Hematopoietic multipotent progenitor cell treated with erythropoietin and hydrocortisone succinate and interleukin-3 and kit ligand, for 4 days (in vitro differentiated cells): ENCODE results near the gene TIA1.
"Not testable (repeated sequence)": the region's sequence is repeated elsewhere in the genome, so short reads cannot be mapped to it uniquely, and the experiment has no call there.

Experiments
- DNase-seq: peaks from one replicate; pipeline ENCODE4 v3.0.0-alpha.2; 2015

TIA1 gene, protein sequence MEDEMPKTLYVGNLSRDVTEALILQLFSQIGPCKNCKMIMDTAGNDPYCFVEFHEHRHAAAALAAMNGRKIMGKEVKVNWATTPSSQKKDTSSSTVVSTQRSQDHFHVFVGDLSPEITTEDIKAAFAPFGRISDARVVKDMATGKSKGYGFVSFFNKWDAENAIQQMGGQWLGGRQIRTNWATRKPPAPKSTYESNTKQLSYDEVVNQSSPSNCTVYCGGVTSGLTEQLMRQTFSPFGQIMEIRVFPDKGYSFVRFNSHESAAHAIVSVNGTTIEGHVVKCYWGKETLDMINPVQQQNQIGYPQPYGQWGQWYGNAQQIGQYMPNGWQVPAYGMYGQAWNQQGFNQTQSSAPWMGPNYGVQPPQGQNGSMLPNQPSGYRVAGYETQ

DNA sequence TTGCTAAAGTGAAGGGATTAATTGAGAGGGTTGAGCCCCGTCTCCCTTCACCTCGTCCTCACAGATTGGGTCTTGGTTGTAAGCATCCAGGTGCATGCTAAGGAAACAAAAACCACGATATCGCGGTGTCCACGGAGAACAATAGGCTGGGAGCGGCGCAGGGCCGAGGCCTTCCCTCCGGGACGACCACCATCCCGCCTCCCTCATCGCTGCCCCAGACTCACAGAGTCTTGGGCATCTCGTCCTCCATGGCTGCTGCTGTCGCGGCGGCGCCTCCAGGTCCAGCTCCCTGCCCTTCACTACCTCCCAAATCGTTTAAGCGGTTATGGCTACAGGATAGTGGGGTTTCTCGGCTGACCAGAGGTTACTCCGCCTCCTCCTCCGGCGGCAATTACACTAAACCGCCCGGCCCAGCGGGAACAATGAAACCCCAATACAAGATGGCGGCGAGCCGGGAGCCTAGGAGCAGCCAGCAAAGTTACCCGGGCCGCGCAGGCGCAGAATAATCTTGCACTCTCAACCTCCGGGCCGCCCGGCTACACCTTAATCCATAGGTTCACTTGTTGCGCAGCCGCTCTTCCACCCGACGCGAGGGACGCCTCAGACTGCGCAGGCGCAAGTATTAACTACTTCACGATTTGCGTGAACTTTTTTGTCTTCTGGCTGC, at the start of gene TIA1:
TIA1 (minus strand) TSS at position 448 of the 667 bp plus-strand sequence; CDS start at position 250, 198 bp downstream.
- DNase-seq: peak; percentile 100

DNA sequence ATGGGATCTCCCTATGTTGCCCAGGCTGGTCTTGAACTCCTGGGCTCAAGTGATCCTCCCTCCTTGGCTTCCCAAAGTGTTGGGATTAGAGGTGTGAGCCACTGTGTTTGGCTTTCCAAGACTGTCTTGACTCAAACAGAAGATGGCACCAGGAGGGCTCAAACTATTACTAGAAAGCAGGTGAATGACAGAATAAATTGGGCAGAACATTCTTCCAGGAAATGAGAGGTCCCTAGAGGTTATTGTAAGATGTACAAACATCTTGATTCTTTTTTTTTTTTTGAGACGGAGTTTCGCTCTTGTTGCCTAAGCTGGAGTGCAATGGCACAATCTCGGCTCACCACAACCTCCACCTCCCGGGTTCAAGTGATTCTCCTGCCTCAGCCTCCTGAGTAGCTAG, 49.4 kb upstream of the TIA1 start:
- DNase-seq: not testable (repeated sequence)

DNA sequence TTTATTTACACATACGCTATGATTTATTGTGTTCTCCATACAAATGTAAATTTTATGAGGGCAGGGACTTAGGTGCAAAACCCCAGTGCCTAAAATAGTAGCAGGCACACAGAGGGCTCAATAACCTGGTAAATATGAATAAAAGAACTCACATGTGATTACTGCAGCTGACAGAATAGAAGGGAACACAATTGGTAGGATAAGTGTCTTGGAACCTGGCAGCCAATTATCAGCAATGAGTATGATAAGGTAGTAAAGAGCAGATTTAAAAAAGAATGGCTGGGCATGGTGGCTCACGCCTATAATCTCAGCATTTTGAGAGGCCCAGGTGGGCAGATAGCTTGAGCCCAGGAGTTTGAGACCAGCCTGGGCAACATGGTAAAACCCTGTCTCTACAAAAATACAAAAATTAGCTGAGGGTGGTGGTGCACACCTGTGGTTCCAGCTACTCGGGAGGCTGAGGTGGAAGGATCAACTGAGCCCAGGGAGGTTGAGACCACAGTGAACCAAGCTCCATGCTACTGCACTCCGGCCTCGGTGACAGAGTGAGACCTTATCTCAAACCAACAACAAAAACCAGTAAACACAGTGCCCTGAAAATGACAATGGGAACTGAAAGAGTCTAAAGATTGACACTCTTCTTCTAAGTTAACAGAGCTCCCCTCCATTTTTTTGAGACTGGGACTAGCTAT, 35.2 kb upstream of the TIA1 start:
- no peak for DNase-seq

DNA sequence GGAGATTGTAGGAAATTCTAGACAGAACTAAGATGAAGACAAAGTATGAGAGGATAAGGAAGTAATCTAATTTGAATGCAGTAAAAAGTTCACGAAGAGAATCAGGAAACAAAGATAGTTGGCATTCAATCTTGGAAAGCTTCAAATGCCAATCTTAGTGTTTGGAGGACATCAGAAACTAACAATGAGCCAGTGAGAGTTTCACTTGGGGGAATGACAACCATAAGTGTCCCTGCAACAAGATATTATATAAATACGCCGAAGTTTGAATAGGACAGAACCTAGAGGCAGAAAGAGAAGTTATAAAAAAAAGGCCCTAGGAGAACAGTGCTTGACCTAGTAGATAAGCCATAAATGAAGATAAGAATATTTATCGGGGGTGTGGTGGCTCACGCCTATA, 34.0 kb upstream of the TIA1 start:
- DNase-seq: no peak

DNA sequence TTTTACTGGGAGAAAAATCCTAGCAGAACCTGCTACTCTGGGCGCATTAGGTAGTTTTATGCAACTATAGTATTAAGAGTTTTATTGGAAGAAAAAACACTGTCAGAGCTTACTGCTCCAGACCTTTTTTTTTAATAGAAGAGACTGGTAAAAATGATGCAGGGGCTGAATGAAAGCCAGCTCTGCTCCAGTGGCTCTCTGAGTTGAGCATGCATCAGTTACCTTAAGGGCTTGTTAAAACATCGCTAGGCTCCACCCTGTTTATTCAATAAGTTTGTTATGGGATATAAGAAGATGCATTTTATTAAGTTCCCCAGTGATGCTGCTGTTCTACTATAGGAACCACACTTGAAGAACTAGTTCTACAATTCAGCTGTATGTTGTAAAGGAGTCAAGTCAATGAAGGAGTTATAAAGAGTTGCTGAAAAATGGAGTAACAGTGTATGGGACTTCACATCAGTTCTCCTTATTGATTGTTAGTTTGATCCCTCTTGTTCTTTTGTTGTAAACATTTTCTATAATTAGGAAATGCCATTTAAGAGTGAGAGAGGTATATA, 31.9 kb upstream of the TIA1 start:
- DNase-seq: no peak

DNA sequence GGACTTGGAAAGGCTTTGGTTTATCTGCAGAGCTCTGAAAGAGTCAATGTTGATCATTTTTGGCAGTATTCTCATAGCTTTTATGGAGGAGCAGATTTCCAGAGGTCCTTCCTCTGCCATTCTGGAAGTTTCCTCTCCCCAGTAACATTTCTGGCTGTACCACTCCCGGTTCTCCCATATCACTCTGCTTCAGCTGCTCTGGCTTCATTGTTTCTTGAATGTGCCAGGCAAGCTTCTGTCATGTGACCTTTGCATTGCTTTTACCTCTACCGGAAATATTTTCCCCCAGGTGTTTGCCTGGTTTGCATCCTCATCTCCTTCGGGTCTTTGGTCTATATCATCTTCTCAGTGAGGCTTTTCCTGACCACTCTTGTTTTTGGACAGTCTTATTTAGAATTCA, 21.9 kb upstream of the TIA1 start:
- no peak for DNase-seq

DNA sequence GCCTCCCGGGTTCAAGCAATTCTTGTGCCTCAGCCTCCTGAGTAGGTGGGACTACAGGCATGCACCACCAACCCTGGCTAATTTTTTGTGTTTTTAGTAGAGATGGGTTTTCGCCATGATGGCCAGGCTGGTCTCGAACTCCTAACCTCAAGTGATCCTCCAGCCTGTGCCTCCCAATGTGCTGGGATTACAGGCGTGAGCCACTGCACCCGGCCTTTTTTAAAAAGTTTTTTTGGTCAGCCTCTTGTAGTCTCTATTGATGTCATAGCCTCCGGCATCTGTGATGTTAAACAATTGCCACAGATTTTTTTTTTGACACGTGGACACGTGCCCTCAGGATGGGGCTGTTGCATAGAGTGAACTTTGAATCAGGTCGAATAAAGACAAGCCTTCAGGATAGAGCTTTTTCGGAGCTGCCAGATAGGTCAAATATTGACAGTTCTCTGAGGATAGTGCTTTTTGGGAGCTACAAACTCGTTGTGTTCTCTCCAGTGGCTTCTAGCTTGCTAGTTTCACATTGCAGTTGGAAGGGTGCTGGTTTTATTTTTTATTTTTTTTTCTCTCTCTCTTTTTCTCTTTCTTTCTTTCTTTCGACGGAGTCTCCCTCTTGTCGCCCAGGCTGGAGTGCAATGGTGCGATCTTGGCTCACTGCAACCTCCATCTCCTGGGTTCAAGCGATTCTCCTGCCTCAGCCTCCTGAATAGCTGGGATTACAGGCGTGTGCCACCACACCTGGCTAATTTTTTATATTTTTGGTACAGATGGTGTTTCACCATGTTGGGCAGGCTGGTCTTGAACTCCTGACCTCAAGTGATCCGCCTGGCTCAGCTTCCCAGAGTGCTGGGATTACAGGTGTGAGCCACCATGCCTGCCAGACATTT, 21.2 kb upstream of the TIA1 start:
- not testable (repeated sequence) for DNase-seq

DNA sequence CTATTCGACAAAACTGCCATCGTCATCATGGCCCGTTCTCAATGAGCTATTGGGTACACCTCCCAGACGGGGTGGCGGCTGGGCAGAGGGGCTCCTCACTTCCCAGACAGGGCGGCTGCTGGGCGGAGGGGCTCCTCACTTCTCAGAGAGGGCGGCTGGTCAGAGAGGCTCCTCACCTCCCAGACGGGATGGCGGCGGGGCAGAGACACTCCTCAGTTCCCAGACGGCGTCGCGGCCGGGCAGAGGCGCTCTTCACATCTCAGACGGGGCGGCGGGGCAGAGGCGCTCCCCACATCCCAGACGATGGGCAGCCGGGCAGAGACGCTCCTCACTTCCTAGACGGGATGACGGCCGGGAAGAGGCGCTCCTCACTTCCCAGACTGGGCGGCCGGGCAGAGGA, 18.5 kb upstream of the TIA1 start:
- not testable (repeated sequence) for DNase-seq

DNA sequence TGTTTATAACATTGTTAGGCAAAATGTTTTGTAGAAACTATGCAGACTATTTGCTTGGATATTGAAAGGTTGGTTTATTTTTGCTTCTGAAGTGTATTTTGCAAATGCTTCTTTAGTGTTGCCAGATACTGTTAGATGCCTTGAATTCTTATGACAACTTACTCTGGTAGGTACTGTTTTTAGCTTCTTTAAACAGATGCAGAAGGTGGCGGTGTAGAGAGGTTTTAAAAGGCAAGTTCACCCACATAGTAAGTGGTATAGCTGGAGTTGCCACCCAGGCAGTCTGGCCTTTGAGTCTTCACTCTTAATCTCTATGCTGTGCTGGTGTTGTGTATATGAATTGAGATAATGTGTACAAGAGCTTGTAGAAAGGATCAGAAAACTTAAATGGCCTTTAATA, 13.1 kb upstream of the TIA1 start:
- peak; percentile 37 for DNase-seq

DNA sequence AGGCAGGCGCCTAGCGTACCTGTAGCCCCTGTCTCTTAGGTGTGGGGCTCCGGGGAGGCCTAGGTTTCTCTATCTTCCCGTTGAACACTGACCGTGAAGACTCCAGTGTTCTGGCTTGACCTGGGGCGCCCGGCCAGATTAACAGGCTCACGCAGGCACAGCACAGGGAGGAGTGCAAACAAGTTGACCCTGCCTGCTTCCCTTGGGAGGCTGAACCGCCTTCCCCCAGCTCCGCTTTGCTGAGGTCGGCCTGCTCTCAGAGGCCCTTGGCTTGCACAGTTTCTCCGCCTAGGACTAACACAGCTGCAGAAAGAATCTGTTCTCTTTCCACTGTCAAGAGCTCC, 10.1 kb upstream of the TIA1 start:
- peak; percentile 41 for DNase-seq

DNA sequence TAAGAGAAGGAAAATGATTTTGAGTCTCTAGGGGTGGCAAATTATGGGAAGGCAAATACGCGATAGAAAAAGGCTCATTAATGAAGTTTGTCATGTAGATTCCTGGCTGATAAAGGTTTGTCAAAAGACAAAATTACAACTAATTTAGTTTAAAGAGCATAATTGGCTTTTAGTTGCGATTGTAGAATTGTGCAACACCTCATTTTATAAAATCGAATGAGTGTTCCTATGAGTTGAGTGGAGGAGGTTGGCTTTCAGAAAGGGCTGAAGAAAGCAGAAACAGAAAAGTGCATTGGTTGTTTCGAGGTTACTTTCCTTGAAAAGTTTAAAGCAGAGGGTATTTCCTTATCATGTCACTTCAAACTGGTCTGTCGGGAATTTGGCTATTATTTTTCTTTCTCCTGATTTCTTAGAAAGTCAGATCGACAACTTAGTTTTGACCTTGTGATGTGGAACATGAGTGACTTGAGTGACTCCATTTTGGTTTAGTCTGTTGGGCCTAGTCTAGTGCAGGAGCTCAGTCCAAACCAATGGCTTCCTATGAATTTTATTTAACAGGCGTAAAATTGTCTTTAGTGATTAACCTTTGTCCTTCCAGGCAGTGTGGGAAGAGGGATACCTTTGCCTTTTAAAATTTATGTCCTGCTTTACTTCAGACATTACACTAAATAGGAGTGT, 7.3 kb upstream of the TIA1 start:
- DNase-seq: no peak

DNA sequence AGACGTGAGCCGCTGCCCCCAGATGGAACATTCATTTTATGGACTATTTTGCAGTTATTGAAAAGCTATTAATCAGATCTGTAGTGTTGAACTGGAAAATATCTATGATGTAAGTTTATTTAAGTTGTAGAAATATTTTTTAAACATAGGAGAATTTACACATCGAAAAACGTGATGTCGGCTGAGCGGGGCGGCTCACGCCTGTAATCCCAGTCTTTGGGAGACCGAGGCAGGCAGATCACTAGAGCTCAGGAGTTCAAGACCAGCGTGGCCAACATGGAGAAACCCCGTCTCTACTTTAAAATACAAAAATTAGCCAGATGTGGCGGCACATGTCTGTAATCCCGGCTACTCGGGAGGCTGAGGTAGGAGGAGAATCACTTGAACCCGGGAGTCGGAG, 2.0 kb upstream of the TIA1 start:
- peak; percentile 22 for DNase-seq

DNA sequence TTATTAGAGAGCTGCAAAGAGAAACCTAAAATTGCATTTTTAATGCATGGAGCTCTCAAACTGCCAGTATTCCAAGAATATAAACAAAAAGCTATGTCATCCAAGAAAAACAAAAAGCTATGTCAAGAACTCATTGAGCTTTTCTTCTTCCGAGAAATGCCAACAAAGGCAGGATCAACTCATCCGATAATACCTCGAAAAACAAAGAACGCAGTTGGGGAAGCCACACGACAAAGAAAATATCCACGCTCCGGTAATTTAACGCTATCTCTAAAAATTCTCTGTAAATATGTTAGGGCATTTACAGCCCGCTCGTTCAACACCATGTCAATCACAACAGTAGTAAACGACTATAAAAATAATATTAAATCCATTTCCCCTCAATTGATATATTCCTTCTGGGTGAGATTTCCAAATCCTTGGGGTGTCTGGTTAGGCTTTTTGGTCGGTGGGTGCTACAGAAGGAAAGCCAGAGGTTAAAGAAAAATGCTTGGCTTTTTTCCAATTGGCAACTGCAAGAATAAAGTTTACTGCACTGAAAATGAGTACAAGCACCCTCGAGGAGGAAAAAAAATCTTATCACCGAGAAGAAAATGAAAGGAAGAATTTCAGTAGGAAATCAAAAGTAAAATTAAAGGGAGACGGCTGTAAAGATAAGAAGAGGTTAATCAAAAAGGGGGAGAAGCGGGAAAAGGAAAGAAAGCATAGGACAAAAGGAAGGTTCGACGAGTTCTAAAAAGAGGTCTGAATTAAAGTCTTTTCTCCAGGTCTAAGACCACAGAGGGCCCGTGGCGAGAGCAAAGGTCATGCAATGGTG, 856 bp downstream of the TIA1 start:
- peak; percentile 60 for DNase-seq

DNA sequence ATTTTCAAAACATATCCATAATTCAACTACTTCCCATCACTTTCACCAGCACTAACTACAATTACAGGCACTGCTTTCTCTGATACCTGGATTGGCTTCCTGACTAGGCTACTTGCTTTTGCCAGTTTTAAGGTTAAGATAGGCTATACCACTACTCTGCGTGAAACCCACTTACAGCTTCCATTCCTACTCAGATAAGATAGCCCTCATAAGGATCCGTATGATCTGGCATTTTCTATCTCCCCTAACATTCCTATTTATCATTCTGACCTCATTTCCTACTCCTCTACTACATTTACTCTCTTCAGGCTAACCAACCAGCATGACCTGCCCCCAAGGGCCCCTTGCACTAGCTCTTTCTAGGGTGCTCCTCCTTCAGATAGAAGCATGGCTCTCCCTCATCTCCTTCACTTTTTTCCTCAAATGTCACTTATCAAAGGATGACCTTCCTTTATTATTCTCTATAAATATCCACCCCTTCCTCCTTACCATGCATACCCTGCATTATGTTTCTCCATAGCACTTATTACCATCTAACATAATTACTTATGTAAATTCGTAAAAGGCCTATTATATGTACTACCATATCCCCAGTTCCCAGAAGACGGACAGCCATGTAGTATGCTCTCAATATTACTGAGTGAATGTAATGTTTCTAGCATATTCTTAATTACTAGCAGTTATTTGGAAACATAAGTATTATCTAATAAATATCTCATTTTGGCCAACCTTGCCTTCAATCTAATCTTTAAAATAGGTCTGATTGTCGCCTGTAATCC, 4.4 kb downstream of the TIA1 start:
- peak; percentile 38 for DNase-seq

DNA sequence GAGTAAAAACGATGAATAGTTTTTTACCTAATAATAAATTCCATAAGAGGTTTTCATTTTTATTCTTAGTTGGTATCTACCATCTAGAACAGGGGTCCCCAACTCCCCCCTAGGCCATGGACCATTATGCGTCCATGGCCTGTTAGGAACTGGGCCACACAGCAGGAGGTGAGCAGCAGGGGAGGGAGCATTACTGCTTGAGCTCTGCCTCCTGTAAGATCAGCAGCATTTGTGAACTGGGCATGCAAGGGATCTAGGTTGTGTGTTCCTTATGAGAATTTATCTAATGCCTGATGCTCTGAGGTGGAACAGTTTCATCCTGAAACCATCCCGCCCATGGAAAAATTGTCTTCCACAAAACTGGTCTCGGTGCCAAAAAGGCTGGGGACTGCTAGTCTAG, 5.9 kb downstream of the TIA1 start:
- DNase-seq: no peak

DNA sequence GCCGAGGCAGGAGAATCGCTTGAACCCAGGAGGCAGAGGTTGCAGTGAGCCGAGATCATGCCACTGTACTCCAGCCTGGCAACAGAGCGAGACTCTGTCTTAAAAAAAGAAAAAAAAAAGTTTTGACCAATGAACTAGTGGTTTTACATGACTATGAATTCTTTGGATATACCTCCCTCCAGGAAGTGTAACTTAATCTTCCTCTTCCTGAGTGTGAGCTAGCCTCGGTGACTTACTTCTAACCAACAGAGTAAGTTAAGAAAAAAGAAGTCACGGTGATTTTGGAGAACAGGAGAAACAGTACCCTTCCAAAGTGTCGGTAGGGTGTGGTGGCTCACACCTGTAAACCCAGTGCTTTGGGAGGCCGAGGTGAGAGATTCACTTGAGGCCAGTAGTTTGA, 7.1 kb downstream of the TIA1 start:
- no peak for DNase-seq

DNA sequence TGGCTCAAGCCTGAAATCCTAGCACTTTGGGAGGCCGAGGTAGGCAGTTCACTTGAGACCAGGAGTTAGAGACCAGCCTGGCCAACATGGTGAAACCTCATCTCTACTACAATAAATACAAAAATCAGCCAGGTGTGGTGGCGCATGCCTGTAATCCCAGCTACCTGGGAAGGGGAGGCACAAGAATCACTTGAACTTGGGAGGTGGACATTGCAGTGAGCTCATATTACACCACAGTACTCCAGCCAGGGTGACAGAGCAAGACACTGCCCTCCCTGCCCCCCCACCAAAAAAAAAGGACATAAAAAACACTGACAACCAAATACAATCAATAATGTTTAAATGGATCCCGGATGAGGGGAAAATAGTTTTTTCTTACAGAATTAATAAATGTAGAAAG, 7.8 kb downstream of the TIA1 start:
- no peak for DNase-seq

DNA sequence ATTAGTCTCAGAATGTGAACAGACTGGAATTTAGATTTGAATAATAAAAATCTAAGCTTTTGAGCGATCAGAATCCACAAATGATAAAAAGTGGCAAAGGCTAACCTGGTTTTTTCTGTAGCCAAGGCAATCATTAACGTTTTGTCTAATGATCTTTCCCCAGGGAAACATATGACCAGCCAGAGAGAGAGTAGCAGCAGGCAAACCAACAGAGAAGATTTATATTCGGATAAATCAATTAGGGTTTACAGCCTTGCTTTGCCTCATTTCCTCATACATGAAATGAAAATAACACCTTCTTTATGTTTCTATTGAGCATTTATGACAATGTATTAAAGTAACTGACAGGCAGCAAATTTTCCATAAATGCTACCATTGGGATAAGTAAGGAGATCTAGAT, 14.5 kb downstream of the TIA1 start:
- DNase-seq: no peak

DNA sequence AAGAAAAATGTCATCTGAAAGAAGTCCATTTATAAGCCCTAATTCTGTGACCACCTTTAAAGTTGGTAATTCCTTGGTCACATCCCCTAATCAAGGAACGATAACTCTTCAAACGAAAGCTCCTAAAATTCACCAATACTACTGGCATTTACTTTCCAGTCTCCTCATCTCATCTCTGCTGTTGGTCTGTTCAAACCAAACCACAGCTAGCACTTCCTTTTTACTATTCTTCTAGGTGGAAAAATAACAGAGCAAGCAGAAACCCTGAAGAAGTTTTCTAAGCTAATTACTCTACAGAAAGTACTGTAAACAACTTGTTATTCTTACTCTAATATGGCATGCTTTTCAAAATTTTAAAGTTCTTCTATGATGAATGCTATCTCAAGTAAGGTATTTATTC, 21.6 kb downstream of the TIA1 start:
- peak; percentile 46 for DNase-seq

DNA sequence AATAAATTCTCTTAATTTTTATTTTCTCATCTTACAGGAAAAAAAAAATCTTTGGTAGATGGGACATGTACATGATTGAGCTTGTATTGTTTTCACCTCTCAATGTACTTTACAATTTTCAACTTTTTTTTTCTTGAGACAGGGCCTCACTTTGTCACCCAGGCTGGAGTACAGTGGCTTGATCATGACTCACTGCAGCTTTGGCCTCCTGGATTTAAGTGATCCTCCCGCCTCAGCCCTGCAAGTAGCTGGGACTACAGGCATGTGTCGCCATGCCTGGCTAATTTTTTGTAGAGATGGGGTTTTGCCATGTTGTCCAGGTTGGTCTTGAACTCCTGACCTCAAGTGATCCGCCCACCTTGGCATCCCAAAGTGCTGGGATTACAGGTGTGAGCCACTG, 25.1 kb downstream of the TIA1 start:
- peak; percentile 28 for DNase-seq
